ENCODE data around the gene AAMP.
"Not testable (repeated sequence)": the region's sequence is repeated elsewhere in the genome, so short reads cannot be mapped to it uniquely, and the experiment has no call there.

AAMP gene

GRCh38 chr2:218269900-218270720 is at the start of gene AAMP, which contains the start of gene PNKD:
Gene AAMP (minus strand): TSS chr2:218270137. CDS start chr2:218270086, 51 bp downstream.
Gene PNKD (plus strand): TSS chr2:218270519. CDS start chr2:218270536, 17 bp downstream.
- peak within 1 kb of the TSS; percentile 95 for H3K4me3 ChIP-seq (ENCODE audit: low read depth, low read length)
- no peaks in the 10 kb centered on the region for H3K9me3 ChIP-seq (ENCODE audit: control insufficient read depth, insufficient read depth, low read length)
- H3K9ac ChIP-seq (ENCODE audit: low read depth, low read length) = peak within 1 kb of the TSS; percentile 87
- H3K36me3 ChIP-seq (ENCODE audit: control insufficient read depth, insufficient read depth, low read length) = peaks cover 38% of the 10 kb centered on the region
- peaks cover 3% of the 10 kb centered on the region for H3K4me1 ChIP-seq (ENCODE audit: control insufficient read depth, insufficient read depth, low read length)
- no peaks in the 10 kb centered on the region for H3K27me3 ChIP-seq (ENCODE audit: control insufficient read depth, insufficient read depth, low read length)

GRCh38 chr2:218318241-218318640 is 48.3 kb upstream of the AAMP start:
- H3K9me3 ChIP-seq (ENCODE audit: control insufficient read depth, insufficient read depth, low read length) = no peaks in the 10 kb centered on the region

GRCh38 chr2:218317835-218318234 is 47.9 kb upstream of the AAMP start:
- Histone ChIP-seq H3K4me1 (ENCODE audit: control insufficient read depth, insufficient read depth, low read length) (peaks cover 5% of the 10 kb centered on the region), H3K36me3 (ENCODE audit: control insufficient read depth, insufficient read depth, low read length) (no peaks in the 10 kb centered on the region), H3K27me3 (ENCODE audit: control insufficient read depth, insufficient read depth, low read length) (no peaks in the 10 kb centered on the region), H3K9me3 (ENCODE audit: control insufficient read depth, insufficient read depth, low read length) (no peaks in the 10 kb centered on the region), H3K9ac (ENCODE audit: low read depth, low read length) (no peak overlapping the region), H3K4me3 (ENCODE audit: low read depth, low read length) (no peak overlapping the region)

More at GRCh38 chr2:218318241-218318640, 48.3 kb upstream of the AAMP start:
- no peak overlapping the region for H3K9ac ChIP-seq (ENCODE audit: low read depth, low read length)
- H3K36me3 ChIP-seq (ENCODE audit: control insufficient read depth, insufficient read depth, low read length) = no peaks in the 10 kb centered on the region
- no peaks in the 10 kb centered on the region for H3K27me3 ChIP-seq (ENCODE audit: control insufficient read depth, insufficient read depth, low read length)
- H3K4me1 ChIP-seq (ENCODE audit: control insufficient read depth, insufficient read depth, low read length) = peaks cover 5% of the 10 kb centered on the region
- no peak overlapping the region for H3K4me3 ChIP-seq (ENCODE audit: low read depth, low read length)

GRCh38 chr2:218317303-218317630 is 47.3 kb upstream of the AAMP start:
- H3K4me3 ChIP-seq (ENCODE audit: low read depth, low read length) = no peak overlapping the region
- H3K9me3 ChIP-seq (ENCODE audit: control insufficient read depth, insufficient read depth, low read length) = no peaks in the 10 kb centered on the region
- no peak overlapping the region for H3K9ac ChIP-seq (ENCODE audit: low read depth, low read length)
- H3K4me1 ChIP-seq (ENCODE audit: control insufficient read depth, insufficient read depth, low read length) = peaks cover 2% of the 10 kb centered on the region
- no peaks in the 10 kb centered on the region for H3K27me3 ChIP-seq (ENCODE audit: control insufficient read depth, insufficient read depth, low read length)
- no peaks in the 10 kb centered on the region for H3K36me3 ChIP-seq (ENCODE audit: control insufficient read depth, insufficient read depth, low read length)

- H3K4me3 ChIP-seq (ENCODE audit: low read depth, low read length) = no peak overlapping the region
- no peaks in the 10 kb centered on the region for H3K4me1 ChIP-seq (ENCODE audit: control insufficient read depth, insufficient read depth, low read length)
- H3K9me3 ChIP-seq (ENCODE audit: control insufficient read depth, insufficient read depth, low read length) = no peaks in the 10 kb centered on the region
- no peaks in the 10 kb centered on the region for H3K36me3 ChIP-seq (ENCODE audit: control insufficient read depth, insufficient read depth, low read length)
- H3K27me3 ChIP-seq (ENCODE audit: control insufficient read depth, insufficient read depth, low read length) = no peaks in the 10 kb centered on the region
- no peak overlapping the region for H3K9ac ChIP-seq (ENCODE audit: low read depth, low read length)
Measured at GRCh38 chr2:218315397-218315796, 45.5 kb upstream of the AAMP start.

GRCh38 chr2:218314764-218315163 is 44.8 kb upstream of the AAMP start:
- H3K4me1 ChIP-seq (ENCODE audit: control insufficient read depth, insufficient read depth, low read length); H3K4me3 ChIP-seq (ENCODE audit: low read depth, low read length); H3K9ac ChIP-seq (ENCODE audit: low read depth, low read length); H3K27me3 ChIP-seq (ENCODE audit: control insufficient read depth, insufficient read depth, low read length); H3K9me3 ChIP-seq (ENCODE audit: control insufficient read depth, insufficient read depth, low read length); H3K36me3 ChIP-seq (ENCODE audit: control insufficient read depth, insufficient read depth, low read length): not testable (repeated sequence)

- Histone ChIP-seq H3K4me1 (ENCODE audit: control insufficient read depth, insufficient read depth, low read length) (no peaks in the 10 kb centered on the region), H3K36me3 (ENCODE audit: control insufficient read depth, insufficient read depth, low read length) (no peaks in the 10 kb centered on the region), H3K9me3 (ENCODE audit: control insufficient read depth, insufficient read depth, low read length) (no peaks in the 10 kb centered on the region), H3K27me3 (ENCODE audit: control insufficient read depth, insufficient read depth, low read length) (no peaks in the 10 kb centered on the region), H3K9ac (ENCODE audit: low read depth, low read length) (no peak overlapping the region), H3K4me3 (ENCODE audit: low read depth, low read length) (no peak overlapping the region)
Measured at GRCh38 chr2:218313356-218313755, 43.4 kb upstream of the AAMP start.

GRCh38 chr2:218312267-218312756 is 42.4 kb upstream of the AAMP start:
- Histone ChIP-seq H3K27me3 (ENCODE audit: control insufficient read depth, insufficient read depth, low read length) (no peaks in the 10 kb centered on the region), H3K9me3 (ENCODE audit: control insufficient read depth, insufficient read depth, low read length) (no peaks in the 10 kb centered on the region), H3K9ac (ENCODE audit: low read depth, low read length) (no peak overlapping the region), H3K36me3 (ENCODE audit: control insufficient read depth, insufficient read depth, low read length) (no peaks in the 10 kb centered on the region), H3K4me1 (ENCODE audit: control insufficient read depth, insufficient read depth, low read length) (no peaks in the 10 kb centered on the region), H3K4me3 (ENCODE audit: low read depth, low read length) (no peak overlapping the region)

- not testable (repeated sequence) for H3K4me3 ChIP-seq (ENCODE audit: low read depth, low read length); H3K27me3 ChIP-seq (ENCODE audit: control insufficient read depth, insufficient read depth, low read length); H3K4me1 ChIP-seq (ENCODE audit: control insufficient read depth, insufficient read depth, low read length); H3K9ac ChIP-seq (ENCODE audit: low read depth, low read length); H3K36me3 ChIP-seq (ENCODE audit: control insufficient read depth, insufficient read depth, low read length); H3K9me3 ChIP-seq (ENCODE audit: control insufficient read depth, insufficient read depth, low read length)
Measured at GRCh38 chr2:218311541-218312266, 41.8 kb upstream of the AAMP start.

GRCh38 chr2:218310853-218311540 is 41.1 kb upstream of the AAMP start:
- Histone ChIP-seq H3K4me3 (ENCODE audit: low read depth, low read length) (no peak overlapping the region), H3K36me3 (ENCODE audit: control insufficient read depth, insufficient read depth, low read length) (no peaks in the 10 kb centered on the region), H3K4me1 (ENCODE audit: control insufficient read depth, insufficient read depth, low read length) (no peaks in the 10 kb centered on the region), H3K27me3 (ENCODE audit: control insufficient read depth, insufficient read depth, low read length) (no peaks in the 10 kb centered on the region), H3K9me3 (ENCODE audit: control insufficient read depth, insufficient read depth, low read length) (no peaks in the 10 kb centered on the region), H3K9ac (ENCODE audit: low read depth, low read length) (no peak overlapping the region)

GRCh38 chr2:218307415-218308090 is 37.6 kb upstream of the AAMP start:
- no peaks in the 10 kb centered on the region for H3K27me3 ChIP-seq (ENCODE audit: control insufficient read depth, insufficient read depth, low read length)

More at GRCh38 chr2:218307415-218308090, 37.6 kb upstream of the AAMP start:
- Histone ChIP-seq H3K9ac (ENCODE audit: low read depth, low read length) (no peak overlapping the region), H3K9me3 (ENCODE audit: control insufficient read depth, insufficient read depth, low read length) (no peaks in the 10 kb centered on the region), H3K4me3 (ENCODE audit: low read depth, low read length) (no peak overlapping the region), H3K36me3 (ENCODE audit: control insufficient read depth, insufficient read depth, low read length) (no peaks in the 10 kb centered on the region), H3K4me1 (ENCODE audit: control insufficient read depth, insufficient read depth, low read length) (no peaks in the 10 kb centered on the region)

Data from iPS-15b (cell line).